ENCODE results near the gene HIPK3. TPM values are rescaled to one million over a fixed set of nuclear protein-coding genes. Genes with fewer than 3 reads are reported as not detected.

The HIPK3 gene
- total RNA-seq, 6 donors from 2014 or later, result 63.9 to 149 (median 133) TPM

GRCh38 chr11:33399421-33399820, 142.2 kb downstream of the HIPK3 start:
- 67 to 86% methylated on average over 4 of the region's 4 CpGs for WGBS, 2 donors

GRCh38 chr11:33402066-33402465, 144.9 kb downstream of the HIPK3 start:
- no peaks in the 10 kb centered on the region for H3K36me3 ChIP-seq
- no peaks in the 10 kb centered on the region for H3K27me3 ChIP-seq
- ATAC-seq (ENCODE audit: low FRiP score in 2 of 2), result no peak
- H3K4me3 ChIP-seq, result no peak overlapping the region
- 63 to 64% methylated on average over 2 of the region's 2 CpGs for WGBS, 2 donors
- H3K9me3 ChIP-seq, result no peaks in the 10 kb centered on the region
- no peak for DNase-seq
- no peaks in the 10 kb centered on the region for H3K4me1 ChIP-seq
- TF ChIP-seq, protein P1, sequence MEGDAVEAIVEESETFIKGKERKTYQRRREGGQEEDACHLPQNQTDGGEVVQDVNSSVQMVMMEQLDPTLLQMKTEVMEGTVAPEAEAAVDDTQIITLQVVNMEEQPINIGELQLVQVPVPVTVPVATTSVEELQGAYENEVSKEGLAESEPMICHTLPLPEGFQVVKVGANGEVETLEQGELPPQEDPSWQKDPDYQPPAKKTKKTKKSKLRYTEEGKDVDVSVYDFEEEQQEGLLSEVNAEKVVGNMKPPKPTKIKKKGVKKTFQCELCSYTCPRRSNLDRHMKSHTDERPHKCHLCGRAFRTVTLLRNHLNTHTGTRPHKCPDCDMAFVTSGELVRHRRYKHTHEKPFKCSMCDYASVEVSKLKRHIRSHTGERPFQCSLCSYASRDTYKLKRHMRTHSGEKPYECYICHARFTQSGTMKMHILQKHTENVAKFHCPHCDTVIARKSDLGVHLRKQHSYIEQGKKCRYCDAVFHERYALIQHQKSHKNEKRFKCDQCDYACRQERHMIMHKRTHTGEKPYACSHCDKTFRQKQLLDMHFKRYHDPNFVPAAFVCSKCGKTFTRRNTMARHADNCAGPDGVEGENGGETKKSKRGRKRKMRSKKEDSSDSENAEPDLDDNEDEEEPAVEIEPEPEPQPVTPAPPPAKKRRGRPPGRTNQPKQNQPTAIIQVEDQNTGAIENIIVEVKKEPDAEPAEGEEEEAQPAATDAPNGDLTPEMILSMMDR (IDR thresholded peaks at IDR 0.05), result no peak
- TF ChIP-seq POLR2A (IDR thresholded peaks at IDR 0.05) (no peak), EP300 (IDR thresholded peaks at IDR 0.05) (no peak), POLR2AphosphoS5 (IDR thresholded peaks at IDR 0.05) (no peak)
- no peak overlapping the region for H3K27ac ChIP-seq

More at GRCh38 chr11:33399421-33399820, 142.2 kb downstream of the HIPK3 start:
- Histone ChIP-seq H3K27me3 (no peaks in the 10 kb centered on the region), H3K4me1 (no peaks in the 10 kb centered on the region), H3K36me3 (no peaks in the 10 kb centered on the region), H3K4me3 (no peak overlapping the region), H3K9me3 (no peaks in the 10 kb centered on the region), H3K27ac (no peak overlapping the region)
- no peak for ATAC-seq (ENCODE audit: low FRiP score in 2 of 2)
- TF ChIP-seq POLR2A (IDR thresholded peaks at IDR 0.05) (no peak), POLR2AphosphoS5 (IDR thresholded peaks at IDR 0.05) (no peak), EP300 (IDR thresholded peaks at IDR 0.05) (no peak)
- TF ChIP-seq, protein P1 (IDR thresholded peaks at IDR 0.05), result no peak
- no peak for DNase-seq

DNA sequence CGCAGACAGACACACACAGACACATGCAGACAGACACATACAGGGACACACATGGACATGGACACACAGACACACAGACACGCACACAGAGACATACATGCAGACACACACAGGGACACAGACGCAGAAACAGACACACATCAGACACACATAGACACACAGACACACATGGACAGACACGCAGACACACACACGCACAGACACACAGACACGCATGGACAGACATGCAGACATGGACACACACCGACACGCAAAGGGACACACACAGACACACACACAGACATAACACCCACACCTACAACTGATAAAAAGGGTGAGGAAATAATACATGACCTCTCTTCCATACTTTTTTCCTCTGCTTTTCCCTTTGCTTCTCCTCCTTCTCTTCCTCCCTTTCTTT, 146.2 kb downstream of the HIPK3 start:
- ATAC-seq (ENCODE audit: low FRiP score in 2 of 2) (no peak), DNase-seq (no peak)
- Histone ChIP-seq H3K27me3 (no peaks in the 10 kb centered on the region), H3K36me3 (no peaks in the 10 kb centered on the region), H3K4me1 (no peaks in the 10 kb centered on the region), H3K4me3 (no peak overlapping the region), H3K27ac (no peak overlapping the region), H3K9me3 (no peaks in the 10 kb centered on the region)
- TF ChIP-seq POLR2A (IDR thresholded peaks at IDR 0.05) (no peak), EP300 (IDR thresholded peaks at IDR 0.05) (no peak), POLR2AphosphoS5 (IDR thresholded peaks at IDR 0.05) (no peak)
- TF ChIP-seq, protein P1 (IDR thresholded peaks at IDR 0.05), result no peak
- 86 to 92% methylated on average over 6 to 8 of the region's 8 CpGs for WGBS, 2 donors

DNA sequence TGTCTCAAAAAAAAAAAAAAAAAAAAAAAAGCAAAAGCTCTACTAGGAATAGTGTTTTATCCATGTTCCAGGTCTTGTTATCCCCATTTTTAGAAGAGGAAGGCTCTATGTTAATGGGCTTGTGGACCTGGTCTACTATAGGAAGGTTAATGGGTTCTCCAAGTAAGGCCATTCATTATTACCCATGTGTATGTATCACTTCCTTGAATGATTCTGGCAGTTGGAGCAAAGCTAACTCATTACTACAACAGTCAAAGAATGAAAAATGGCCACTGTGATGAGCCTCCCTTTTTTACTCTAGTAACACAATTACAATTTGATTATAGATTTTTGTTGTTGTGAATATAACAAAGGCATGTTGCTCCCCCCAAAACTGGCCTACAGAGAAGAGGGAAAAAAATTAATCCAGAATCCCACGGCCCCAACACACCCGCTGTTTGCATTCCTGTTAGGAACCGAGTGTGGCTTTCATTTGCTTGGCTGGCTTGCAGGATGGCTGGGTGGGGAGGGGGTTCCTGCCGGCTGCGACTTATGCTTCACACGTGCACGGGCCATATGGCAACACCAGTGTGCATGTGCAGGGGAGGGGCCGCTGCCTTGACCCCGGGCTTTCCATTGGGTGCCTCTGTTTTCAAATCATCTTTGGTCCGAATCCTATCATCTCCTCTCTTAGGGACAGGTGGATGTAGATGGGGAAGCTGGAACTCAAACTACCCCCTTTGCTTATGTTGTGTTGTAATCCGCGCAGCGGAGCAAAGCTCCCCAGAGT, 148.8 kb downstream of the HIPK3 start:
- no peaks in the 10 kb centered on the region for H3K36me3 ChIP-seq
- TF ChIP-seq, protein P1 (IDR thresholded peaks at IDR 0.05), result no peak
- TF ChIP-seq POLR2AphosphoS5 (IDR thresholded peaks at IDR 0.05), result no peak
- no peak for TF ChIP-seq EP300 (IDR thresholded peaks at IDR 0.05)
- WGBS, 2 donors, result 80 to 81% methylated on average over 13 of the region's 13 CpGs
- no peaks in the 10 kb centered on the region for H3K27me3 ChIP-seq
- H3K4me3 ChIP-seq, result no peak overlapping the region
- no peak for ATAC-seq (ENCODE audit: low FRiP score in 2 of 2)
- H3K4me1 ChIP-seq, result no peaks in the 10 kb centered on the region
- H3K27ac ChIP-seq, result no peak overlapping the region
- no peaks in the 10 kb centered on the region for H3K9me3 ChIP-seq
- DNase-seq, result peak in 1 of 2 donors; percentile 43

Other genes starting within 250 kb of the HIPK3 start
- gene DEPDC7, start 241.5 kb upstream of the HIPK3 start, total RNA-seq, result 1 to 10 TPM in 3 of 6 donors, under 1 TPM in 2, not detected in 1; 0.49 to 1.6 (median 1.0) TPM
- 10 to 100 TPM; 10.3 to 40.5 (median 19.4) TPM for gene TCP11L1, start 217.8 kb upstream of the HIPK3 start, total RNA-seq
- 10 to 100 TPM in 5 of 6 donors, 1 to 10 TPM in 1; 7.3 to 19.4 (median 16.4) TPM for gene CSTF3, start 95.9 kb upstream of the HIPK3 start, total RNA-seq
- gene KIAA1549L, start 118.7 kb downstream of the HIPK3 start, total RNA-seq, result under 1 TPM in 3 of 6 donors, not detected in 3; 0.09 to 0.44 (median 0.27) TPM